Nucleus accumbens (tissue), 56 donors: Measurements from ENCODE around the gene SLC22A6.
"Not testable (repeated sequence)": the region's sequence is repeated elsewhere in the genome, so short reads cannot be mapped to it uniquely, and the experiment has no call there.

Source experiments
- DNase-seq, 56 donors: peaks; one replicate each; lab custom pipeline; 2025; lab: John Stamatoyannopoulos, UW

The SLC22A6 gene

DNA sequence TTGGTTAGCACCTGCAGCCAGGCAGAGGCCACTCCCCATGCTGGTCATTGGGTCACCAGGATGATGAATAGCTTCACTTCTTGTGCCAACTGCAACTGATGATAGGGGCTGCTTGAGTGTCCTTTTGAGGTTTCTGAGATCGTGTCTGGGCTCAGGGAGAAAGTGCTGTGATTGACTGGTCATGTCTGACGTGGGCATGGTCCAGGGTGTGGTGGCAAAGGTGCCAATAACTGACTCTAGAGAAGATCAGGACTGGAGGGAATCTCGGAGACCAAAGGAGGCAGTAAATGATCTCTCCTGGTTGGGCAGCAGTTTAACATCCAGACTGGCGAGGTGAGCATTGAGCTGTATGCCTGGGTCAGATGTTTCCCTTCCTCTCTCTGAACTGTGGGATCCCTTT is 10.0 kb upstream of the SLC22A6 start:
- DNase-seq: no peak

DNA sequence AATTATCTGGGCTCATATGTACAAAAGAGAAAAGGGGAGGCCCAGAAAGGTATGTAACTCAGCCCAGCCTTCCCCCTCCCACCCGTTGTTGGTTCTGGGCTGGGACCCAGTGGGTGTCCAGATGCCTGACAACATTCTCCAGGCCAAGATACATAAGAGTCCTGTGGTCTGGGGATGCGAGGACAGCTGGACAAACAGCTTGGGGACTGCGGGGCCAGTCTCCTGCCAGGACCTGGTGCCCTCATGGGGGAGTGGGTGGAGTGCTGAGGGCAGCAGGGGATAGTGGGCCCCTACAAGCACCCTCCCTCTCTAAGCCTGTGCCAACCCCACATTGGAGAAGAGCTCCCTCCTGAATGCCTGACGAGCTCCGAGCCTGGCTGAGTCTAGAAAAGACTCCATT is 3.5 kb upstream of the SLC22A6 start:
- no peak for DNase-seq

DNA sequence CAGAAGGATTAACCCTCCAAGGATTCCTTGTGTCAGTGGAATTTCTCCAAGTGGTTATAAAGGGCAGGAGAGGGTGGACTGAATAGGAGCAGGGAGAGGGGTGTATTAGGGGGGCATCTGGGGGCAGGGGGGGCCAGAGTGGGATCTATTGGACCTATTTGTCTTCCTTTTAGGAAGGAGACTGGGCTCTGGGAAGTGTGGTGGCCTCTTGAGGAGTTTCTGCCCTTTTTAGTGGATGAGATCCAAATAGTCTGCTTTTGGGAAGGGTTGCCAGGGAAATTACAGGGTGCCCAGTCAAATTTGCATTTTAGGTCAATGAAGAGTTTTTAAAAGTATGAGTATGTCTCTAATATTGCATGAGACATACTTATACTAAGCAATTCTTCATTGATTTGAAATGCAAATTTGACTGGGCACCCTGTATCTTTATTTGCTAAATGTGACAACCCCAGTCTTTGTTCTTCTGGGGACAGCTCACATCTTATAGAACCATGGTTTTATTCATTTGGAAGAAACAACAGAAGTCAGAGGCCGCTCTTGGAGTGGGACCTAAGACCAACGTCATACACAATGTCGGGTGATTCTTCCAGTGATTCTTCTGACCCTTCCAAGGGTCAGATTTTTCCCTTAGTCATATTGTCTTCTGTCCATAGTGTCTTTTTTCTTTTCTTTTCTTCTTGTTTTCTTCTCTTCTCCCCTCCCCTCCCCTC is 429 bp upstream of the SLC22A6 start:
- peak in 4 of 56 donors; percentile 4 to 41 (median 20) for DNase-seq

GRCh38 chr11:62983536-62984199 is 1.1 kb downstream of the SLC22A6 start:
- no peak for DNase-seq

- no peak for DNase-seq
Measured at GRCh38 chr11:62981743-62982142, 3.0 kb downstream of the SLC22A6 start.

- no peak for DNase-seq
Measured at GRCh38 chr11:62980133-62980760, 4.5 kb downstream of the SLC22A6 start.

DNA sequence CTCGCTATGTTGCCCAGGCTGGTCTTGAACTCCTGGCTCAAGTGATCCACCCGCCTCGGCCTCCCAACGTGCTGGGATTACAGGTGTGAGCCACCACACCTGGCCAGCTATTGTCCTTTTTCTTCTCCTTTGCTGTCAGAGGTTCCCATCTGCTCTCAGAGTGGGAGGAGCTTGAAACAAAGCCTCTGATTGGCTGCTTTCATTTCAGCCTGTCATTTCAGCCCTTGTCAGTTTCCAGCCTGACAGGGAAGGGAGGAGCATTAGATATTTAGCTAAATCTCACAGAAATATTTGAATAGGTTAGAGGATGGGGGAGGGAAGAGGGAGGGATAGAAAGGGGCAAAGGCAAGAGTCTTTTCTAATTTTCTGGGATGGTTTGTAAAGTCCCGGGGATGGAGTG is 8.7 kb downstream of the SLC22A6 start:
- DNase-seq: no peak

- peak in 3 of 56 donors; percentile 12 to 21 (median 17) for DNase-seq
Measured at GRCh38 chr11:62974848-62975522, 9.8 kb downstream of the SLC22A6 start.

DNA sequence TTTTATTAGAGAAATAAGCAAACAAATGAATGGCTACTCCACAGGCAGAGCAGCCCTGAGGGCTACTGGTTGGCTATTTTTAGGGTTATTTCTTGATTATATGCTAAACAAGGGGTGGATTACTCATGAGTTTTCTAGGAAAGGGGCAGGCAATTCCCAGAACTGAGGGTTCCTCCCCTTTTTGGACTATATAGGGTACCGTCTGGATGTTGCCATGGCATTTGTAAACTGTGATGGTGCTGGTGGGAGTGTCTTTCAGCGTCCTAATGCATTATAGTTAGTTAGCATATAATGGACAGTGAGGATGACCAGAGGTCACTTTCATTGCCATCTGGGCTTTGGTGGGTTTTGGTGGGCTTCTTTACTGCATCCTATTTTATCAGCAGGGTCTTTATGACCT is 19.2 kb downstream of the SLC22A6 start:
- DNase-seq: no peak

DNA sequence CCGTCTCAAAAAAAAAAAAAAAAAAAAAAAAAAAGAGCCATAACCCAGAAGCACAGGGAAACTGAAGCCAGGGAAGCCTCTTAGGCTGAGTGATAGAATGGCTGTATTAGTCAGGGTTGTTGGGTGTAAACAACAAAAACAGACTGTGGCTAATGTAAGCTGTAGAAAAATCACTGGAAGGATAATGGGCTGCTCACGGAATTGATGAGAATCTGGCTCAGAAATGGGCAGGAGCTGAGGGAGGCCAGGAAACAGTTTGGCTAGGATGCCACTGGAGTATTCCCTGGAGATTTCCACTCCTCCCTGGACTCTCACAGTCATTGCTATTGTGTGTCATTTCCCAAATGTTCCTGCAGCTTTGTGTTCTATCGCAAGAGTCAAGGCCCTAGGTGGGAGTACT is 22.4 kb downstream of the SLC22A6 start:
- DNase-seq: no peak

DNA sequence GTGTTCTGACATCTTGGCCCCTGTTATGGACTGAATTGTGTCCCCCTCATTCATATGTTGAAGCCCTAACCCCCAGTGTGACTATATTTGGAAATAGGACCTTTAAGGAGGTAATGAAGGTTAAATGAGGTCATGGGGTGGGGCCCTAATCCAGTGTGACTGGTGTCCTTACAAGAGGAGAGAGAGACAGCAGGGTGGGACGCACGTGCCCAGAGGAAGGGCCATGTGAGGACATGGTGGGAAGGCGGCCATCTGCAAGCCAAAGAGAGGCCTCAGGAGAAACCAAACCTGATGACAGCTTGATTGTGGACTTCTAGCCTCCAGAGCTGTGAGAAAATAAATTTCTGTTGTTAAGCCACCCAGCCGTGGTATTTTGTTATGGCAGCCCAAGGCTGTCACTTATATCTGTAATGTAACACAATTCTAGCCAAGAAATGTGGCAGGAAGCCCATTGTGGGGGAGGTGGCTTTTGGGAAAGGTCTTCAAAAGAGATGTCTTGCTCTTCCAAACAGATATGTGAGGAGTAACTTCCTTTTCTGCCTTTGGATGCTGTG is 23.7 kb downstream of the SLC22A6 start:
- no peak for DNase-seq

- no peak for DNase-seq
Measured at GRCh38 chr11:62959422-62959980, 25.3 kb downstream of the SLC22A6 start.

DNA sequence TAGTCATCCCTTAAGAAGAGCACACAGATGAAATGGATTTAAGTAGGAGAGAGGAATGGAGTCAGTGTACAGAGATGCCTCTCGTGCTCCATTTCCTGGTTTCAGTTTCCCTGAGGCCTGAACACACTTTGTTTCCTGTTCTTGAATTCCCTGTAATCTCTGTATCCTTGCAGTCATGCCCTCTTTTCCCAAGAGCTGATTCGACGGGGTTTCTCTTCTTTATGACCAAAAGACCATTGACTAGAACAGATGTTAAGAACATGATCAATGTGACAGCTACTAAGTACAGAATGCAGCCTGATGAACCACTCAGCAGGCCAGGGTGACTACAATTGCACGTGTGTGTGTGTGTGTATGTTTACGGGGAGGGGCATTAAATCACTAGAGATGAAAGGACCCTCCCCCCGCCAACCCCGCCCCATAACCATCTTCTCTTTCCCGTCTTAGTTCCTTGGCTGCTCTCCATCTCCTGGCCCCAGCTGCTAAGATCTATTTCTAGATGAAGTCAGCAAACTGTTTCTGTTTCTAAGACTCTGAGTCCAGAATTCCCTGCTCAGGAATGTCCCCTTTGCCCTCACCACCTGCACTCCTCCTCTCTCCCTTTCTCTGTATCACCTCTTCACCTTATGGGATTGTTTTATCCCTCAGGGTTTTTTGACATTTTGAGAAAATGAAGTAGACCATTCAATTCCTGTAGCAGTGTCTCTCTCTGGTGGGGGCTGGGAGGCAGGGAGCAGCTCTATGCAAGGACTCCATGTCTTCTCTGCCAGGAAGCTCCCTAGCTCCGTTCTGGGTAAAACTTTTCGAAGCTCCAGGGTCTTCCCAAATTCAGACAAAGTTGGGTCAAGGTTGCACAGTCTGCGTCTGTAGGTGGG is 26.0 kb downstream of the SLC22A6 start:
- no peak for DNase-seq

- no peak for DNase-seq
Measured at GRCh38 chr11:62957147-62957546, 27.6 kb downstream of the SLC22A6 start.

DNA sequence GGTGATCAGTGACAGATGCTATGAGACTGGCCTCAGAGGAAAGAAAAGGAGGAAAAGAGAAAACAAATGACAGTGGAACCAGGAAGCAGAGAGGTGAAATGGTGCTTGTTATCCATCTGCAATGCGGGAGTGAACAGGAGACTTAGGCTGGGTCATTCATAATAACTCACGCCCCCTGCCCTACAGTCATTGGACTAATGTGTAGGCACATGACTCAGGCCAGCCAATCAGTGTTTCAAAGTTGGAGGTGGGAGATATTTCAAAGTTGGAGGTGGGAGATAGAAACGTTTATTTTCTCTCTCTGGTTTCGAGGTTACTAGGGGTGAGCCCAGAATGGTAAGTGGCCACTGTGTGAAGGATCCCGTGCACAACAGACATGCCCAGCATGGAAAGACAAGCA is 30.3 kb downstream of the SLC22A6 start:
- DNase-seq: no peak

- no peak for DNase-seq
Measured at GRCh38 chr11:62953811-62954210, 31.0 kb downstream of the SLC22A6 start.

DNA sequence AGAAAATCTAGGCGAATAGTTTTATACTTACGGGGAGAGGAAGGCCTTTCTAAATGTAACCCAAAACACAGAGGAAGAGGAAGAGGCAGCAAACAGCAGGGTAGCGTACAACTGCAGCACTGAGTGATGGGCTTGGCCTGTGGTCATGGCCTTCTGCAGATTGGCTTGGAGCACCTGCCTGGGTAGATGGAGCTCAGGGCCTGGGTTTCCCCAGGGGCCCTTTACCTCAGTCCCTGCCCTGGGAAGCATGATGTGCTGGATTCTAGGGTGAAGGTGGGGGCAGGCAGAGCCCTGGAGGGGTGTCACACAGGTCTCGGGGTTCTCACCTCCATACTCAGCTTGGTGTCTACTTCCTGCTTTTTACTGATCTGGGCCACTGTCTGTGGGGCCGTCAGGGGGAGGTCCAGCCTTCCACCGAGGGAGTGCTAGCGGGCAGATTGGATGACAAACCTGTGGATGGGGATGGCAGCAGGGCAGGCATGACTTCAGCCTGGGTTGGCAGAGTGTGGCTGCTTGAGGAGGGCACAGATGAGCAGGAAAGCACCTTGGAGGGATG is 35.9 kb downstream of the SLC22A6 start:
- no peak for DNase-seq

DNA sequence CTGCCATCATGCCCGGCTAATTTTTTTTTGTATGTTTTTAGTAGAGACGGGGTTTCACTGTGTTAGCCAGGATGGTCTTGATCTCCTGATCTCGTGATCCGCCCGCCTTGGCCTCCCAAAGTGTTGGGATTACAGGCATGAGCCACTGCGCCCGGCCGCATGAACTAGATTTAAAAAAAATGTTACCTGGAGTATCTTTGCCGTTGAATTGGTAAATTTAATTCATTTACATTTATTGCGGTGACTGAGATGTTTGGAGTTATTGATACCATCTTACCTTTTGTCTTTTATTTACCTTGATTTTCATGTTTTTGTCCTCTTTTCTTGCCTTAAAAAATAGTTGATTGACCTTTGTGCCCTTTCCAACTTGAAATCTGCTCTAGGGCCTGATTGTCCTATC is 39.2 kb downstream of the SLC22A6 start:
- DNase-seq: not testable (repeated sequence)

- DNase-seq: not testable (repeated sequence)
Measured at GRCh38 chr11:62937528-62937927, 47.2 kb downstream of the SLC22A6 start.

- DNase-seq: no peak
Measured at GRCh38 chr11:62934496-62934785, 50.3 kb downstream of the SLC22A6 start.
